H1 (cell line): ENCODE data around the gene ARID1B. TPM values are rescaled to one million over a fixed set of nuclear protein-coding genes. Genes with fewer than 3 reads are reported as not detected.

Experiments
- CTCF ChIA-PET: fragments of 300-600 bp; sonication (Branson Sonifier 250); formaldehyde crosslinking; loops from one replicate; lab custom pipeline; 2021; ENCODE audit not compliant: partially characterized antibody; lab: Charles Lee
- POLR2A ChIA-PET: fragments of 300-600 bp; sonication (Branson Sonifier 250); formaldehyde crosslinking; loops from one replicate; lab custom pipeline; 2021; ENCODE audit warnings: inconsistent platforms; ENCODE audit not compliant: partially characterized antibody; lab: Charles Lee
- DNase-seq, 2 experiments: peaks; one replicate each; pipeline versions ENCODE4 v3.0.0 to v3.0.0-alpha.2; 2010 to 2022; ENCODE audit warnings: low spot score in 2 of 2, low read depth in 1 of 2, mixed read lengths in 1 of 2
- FAIRE-seq: peaks from 2 replicates; lab custom pipeline; 2011; peaks lifted over from hg19 to GRCh38; lab: Jason Lieb, UNC
- H2AFZ ChIP-seq: 2 replicates; pipeline ENCODE4 v1.8.1; 2012; ENCODE audit warnings: low read length, inconsistent platforms
- H2AK5ac ChIP-seq: 2 replicates; pipeline ENCODE4 v1.6.1; 2013; ENCODE audit warnings: low read depth, low read length
- H2BK120ac ChIP-seq: replicated peaks from 2 replicates; pipeline ENCODE3; 2013; ENCODE audit warnings: low read depth, low read length, inconsistent platforms
- H2BK12ac ChIP-seq: 2 replicates; pipeline ENCODE4 v1.6.1; 2013; ENCODE audit warnings: low read depth, low read length
- H2BK15ac ChIP-seq: 2 replicates; pipeline ENCODE4 v1.6.1; 2013; ENCODE audit warnings: low read length
- H2BK20ac ChIP-seq: 2 replicates; pipeline ENCODE4 v1.6.1; 2013; ENCODE audit warnings: low read length
- H2BK5ac ChIP-seq: 2 replicates; pipeline ENCODE4 v1.6.1; 2013; ENCODE audit warnings: low read depth, low read length
- H3K14ac ChIP-seq: 2 replicates; pipeline ENCODE4 v1.6.1; 2013; ENCODE audit warnings: inconsistent platforms; ENCODE audit not compliant: insufficient read length
- H3K18ac ChIP-seq: 2 replicates; pipeline ENCODE4 v1.6.1; 2013; ENCODE audit warnings: low read length; ENCODE audit errors: extremely low read depth
- H3K23ac ChIP-seq: 2 replicates; pipeline ENCODE4 v1.6.1; 2013; ENCODE audit warnings: inconsistent platforms; ENCODE audit not compliant: insufficient read length
- H3K23me2 ChIP-seq: 2 replicates; pipeline ENCODE4 v1.6.1; 2013; ENCODE audit warnings: low read depth, low read length
- H3K27ac ChIP-seq: 2 replicates; pipeline ENCODE4 v1.6.1; 2011; ENCODE audit warnings: low read depth, low read length, inconsistent platforms
- H3K27me3 ChIP-seq, 4 experiments: replicated peaks in 1 of 4; 1 replicate in 1 of 4; 2 replicates in 3 of 4; pipeline versions ENCODE4 v1.6.1 to v1.8.1; 2011 to 2013; ENCODE audit warnings: low read length in 3 of 4, mild to moderate bottlenecking in 3 of 4, inconsistent platforms in 2 of 4, mixed read lengths in 2 of 4, moderate library complexity in 1 of 4; ENCODE audit not compliant: control insufficient read depth in 3 of 4, insufficient read depth in 3 of 4; ENCODE audit errors: extremely low read depth in 1 of 4
- H3K36me3 ChIP-seq, 4 experiments: 2 replicates each; pipeline versions ENCODE4 v1.6.1 to v1.8.1; 2011 to 2013; ENCODE audit warnings: mild to moderate bottlenecking in 4 of 4, low read length in 3 of 4, moderate library complexity in 2 of 4, control low read depth in 1 of 4, inconsistent platforms in 1 of 4; ENCODE audit not compliant: insufficient read depth in 4 of 4, control insufficient read depth in 2 of 4
- H3K4ac ChIP-seq: replicated peaks from 2 replicates; pipeline ENCODE3; 2013; ENCODE audit warnings: low read length, low read depth, mixed read lengths, inconsistent platforms; ENCODE audit not compliant: insufficient read length
- H3K4me1 ChIP-seq, 4 experiments: replicated peaks in 1 of 4; 1 replicate in 1 of 4; 2 replicates in 3 of 4; pipeline versions ENCODE4 v1.6.1 to v1.8.1; 2011 to 2013; ENCODE audit warnings: low read length in 3 of 4, inconsistent platforms in 2 of 4, mixed read lengths in 1 of 4; ENCODE audit not compliant: insufficient read depth in 4 of 4, control insufficient read depth in 3 of 4
- H3K4me2 ChIP-seq, 2 experiments: 2 replicates each; pipeline versions ENCODE4 v1.6.1 to v1.8.1; 2011 to 2013; ENCODE audit warnings: low read depth in 2 of 2, low read length in 2 of 2, control low read depth in 1 of 2, inconsistent platforms in 1 of 2, mild to moderate bottlenecking in 1 of 2; ENCODE audit not compliant: insufficient read depth in 1 of 2
- H3K4me3 ChIP-seq, 4 experiments: fragments of 200-600, 300-600 bp in 1 of 4; sonication (generic), shearing (Covaris generic), sonication (Bioruptor Twin) in 1 of 4; 2 replicates each; pipeline versions ENCODE4 v1.5.1 to v1.8.1; 2011 to 2016; ENCODE audit warnings: low read length in 4 of 4, low read depth in 3 of 4, control low read depth in 2 of 4, inconsistent platforms in 2 of 4, mild to moderate bottlenecking in 2 of 4, mixed read lengths in 1 of 4, moderate library complexity in 1 of 4; ENCODE audit not compliant: insufficient read depth in 2 of 4; ENCODE audit errors: extremely low read depth in 1 of 4
- H3K56ac ChIP-seq: replicated peaks from 2 replicates; pipeline ENCODE3; 2013; ENCODE audit warnings: low read depth, mild to moderate bottlenecking, mixed read lengths, low read length, inconsistent platforms; ENCODE audit not compliant: insufficient read length
- H3K79me1 ChIP-seq: 2 replicates; pipeline ENCODE4 v1.6.1; 2013; ENCODE audit warnings: low read depth, low read length, control low read depth
- H3K79me2 ChIP-seq, 2 experiments: 2 replicates each; pipeline versions ENCODE4 v1.6.1 to v1.8.1; 2012 to 2013; ENCODE audit warnings: low read length in 2 of 2, mild to moderate bottlenecking in 2 of 2, inconsistent platforms in 1 of 2; ENCODE audit not compliant: insufficient read depth in 2 of 2, control insufficient read depth in 1 of 2
- H3K9ac ChIP-seq, 4 experiments: replicated peaks in 1 of 4; 1 replicate in 1 of 4; 2 replicates in 3 of 4; pipeline versions ENCODE4 v1.6.1 to v1.8.1; 2011 to 2013; ENCODE audit warnings: low read depth in 3 of 4, low read length in 3 of 4, control low read depth in 2 of 4, mild to moderate bottlenecking in 2 of 4, moderate library complexity in 2 of 4, inconsistent platforms in 1 of 4; ENCODE audit errors: extremely low read depth in 1 of 4
- H3K9me3 ChIP-seq, 2 experiments: 2 replicates each; pipeline versions ENCODE4 v1.6.1 to v1.8.1; 2012 to 2013; ENCODE audit warnings: mild to moderate bottlenecking in 2 of 2, moderate library complexity in 2 of 2, control low read depth in 1 of 2, inconsistent platforms in 1 of 2, low read depth in 1 of 2, low read length in 1 of 2, mixed read lengths in 1 of 2; ENCODE audit not compliant: insufficient read depth in 2 of 2
- H4K20me1 ChIP-seq, 2 experiments: replicated peaks in 1 of 2; 2 replicates each; pipeline versions ENCODE3 to v1.8.1; 2011 to 2013; ENCODE audit warnings: inconsistent platforms in 2 of 2, low read length in 2 of 2, mild to moderate bottlenecking in 1 of 2; ENCODE audit not compliant: insufficient read depth in 2 of 2, control insufficient read depth in 1 of 2
- H4K5ac ChIP-seq: 2 replicates; pipeline ENCODE4 v1.6.1; 2013; ENCODE audit warnings: low read length, low read depth, mixed read lengths, inconsistent platforms; ENCODE audit not compliant: insufficient read length
- H4K8ac ChIP-seq: 2 replicates; pipeline ENCODE4 v1.8.0; 2013; ENCODE audit warnings: mild to moderate bottlenecking, moderate library complexity, low read length, inconsistent platforms; ENCODE audit not compliant: insufficient read depth; ENCODE audit errors: extremely low read depth
- H4K91ac ChIP-seq: replicated peaks from 2 replicates; pipeline ENCODE3; 2013; ENCODE audit warnings: low read length, mixed read lengths, inconsistent platforms; ENCODE audit not compliant: insufficient read length
- BRCA1 ChIP-seq: IDR thresholded peaks from 2 replicates; pipeline ENCODE4 v1.6.1; 2012; ENCODE audit warnings: low read depth, low read length, improper control_type of control experiment
- RNF2 ChIP-seq: fragments of 200-900, 300-1000 bp; sonication (generic); IDR thresholded peaks from 2 replicates; pipeline ENCODE4 v1.7.1; 2016; ENCODE audit warnings: borderline replicate concordance, low read depth, mild to moderate bottlenecking, antibody characterized with exemption, low read length; ENCODE audit not compliant: poor library complexity, severe bottlenecking; ENCODE audit errors: missing control alignments
- YY1 ChIP-seq: IDR thresholded peaks from 2 replicates; pipeline ENCODE4 v1.6.1; 2011; ENCODE audit warnings: low read depth, mild to moderate bottlenecking, low read length
- WGBS, 2 experiments: shearing (Covaris generic) in 1 of 2; methylation state at CpG; one replicate each; pipeline versions ENCODE4 v1.1.6 to v1.1.7; 2013 to 2015; ENCODE audit warnings: low lambda C conversion rate in 2 of 2, mixed read lengths in 2 of 2, inconsistent platforms in 1 of 2, low coverage in 1 of 2, missing lambda C conversion rate in 1 of 2; ENCODE audit not compliant: insufficient replicate concordance in 2 of 2, insufficient coverage in 1 of 2, insufficient read length in 1 of 2; ENCODE audit errors: extremely low coverage in 1 of 2, missing lambda C conversion rate in 1 of 2; 5-methylcytosine and 5-hydroxymethylcytosine counted together
- polyA plus RNA-seq, 7 experiments: library from polyadenylated mRNA; depleted of rRNA in 3 of 7; stranded (reverse) in 5 of 7; unstranded in 2 of 7; fragments of >200 nt in 5 of 7; fragments of 200-250 nt in 2 of 7; gene quantifications; 1 replicate in 5 of 7; 2 replicates in 1 of 7; 4 replicates in 1 of 7; pipeline versions ENCODE4 v1.2.1 to v1.2.3, GENCODE V29; 2011 to 2013; ENCODE audit warnings: missing spikeins in 2 of 7, mixed read lengths in 2 of 7
- total RNA-seq: library from RNA; stranded (reverse); fragmentation: NEBNext Ultra II Directional; extraction: Animal tissue kit (Norgen Biotek cat#: 25700); gene quantifications from 2 replicates; pipeline ENCODE4 v1.2.1, GENCODE V29; 2021

ARID1B gene
- total and polyA plus RNA-seq, 2 of the 8 experiments (the other 6 are each of a cell fraction or from before 2014, with no cell fraction given), result 24.3 to 70.3 TPM

DNA sequence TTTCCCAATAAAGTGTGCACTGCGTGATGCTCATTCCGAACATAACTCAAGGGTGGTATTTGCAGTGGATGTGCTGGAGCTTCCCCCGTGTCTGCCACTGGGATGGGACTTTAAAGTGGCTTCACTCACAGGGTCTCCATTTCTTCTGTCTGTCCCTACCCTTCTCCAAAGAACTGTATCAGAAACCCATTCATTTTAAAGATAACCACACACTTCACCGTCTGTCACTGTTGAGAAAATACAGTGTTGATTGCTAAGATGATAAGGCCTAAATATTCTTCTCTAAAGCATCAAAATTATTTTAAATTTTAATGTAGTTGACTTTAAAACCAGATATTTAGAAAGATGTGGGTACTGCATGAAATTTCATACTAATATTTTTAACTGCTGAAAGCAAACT is 384.7 kb downstream of the ARID1B start:
- H3K4me3 ChIP-seq, result no peak overlapping the region
- H3K9ac ChIP-seq, result no peak overlapping the region
- no peak overlapping the region for H3K23ac ChIP-seq
- ChIA-PET CTCF (interaction anchor here (0.6 to 1.4 kb wide), 2 partner anchors 22 to 31 kb away, joined by 3 to 4 read pairs; no protein-coding TSS in a partner anchor), POLR2A (no interaction called here)
- no peaks in the 10 kb centered on the region for H3K23me2 ChIP-seq
- DNase-seq (no peak), FAIRE-seq (no peak)
- no peak overlapping the region for H4K8ac ChIP-seq
- H4K91ac ChIP-seq, result no peak overlapping the region
- no peak overlapping the region for H2BK12ac ChIP-seq
- no peak overlapping the region for H2BK5ac ChIP-seq
- H3K4me1 ChIP-seq, result peaks cover 3 to 9% (median 4%) of the 10 kb centered on the region in 4 experiments; a peak in 6 of 7 replicates
- H3K27me3 ChIP-seq, result no peaks in the 10 kb centered on the region
- H3K18ac ChIP-seq, result no peak overlapping the region
- H2AK5ac ChIP-seq, result no peak overlapping the region
- no peaks in the 10 kb centered on the region for H3K79me2 ChIP-seq
- H3K14ac ChIP-seq, result no peak overlapping the region
- no peaks in the 10 kb centered on the region for H3K79me1 ChIP-seq
- no peak overlapping the region for H4K5ac ChIP-seq
- no peak overlapping the region for H3K4ac ChIP-seq
- no peak for TF ChIP-seq BRCA1
- TF ChIP-seq RNF2, result no peak
- TF ChIP-seq YY1, result no peak
- no peak overlapping the region for H2BK20ac ChIP-seq
- H3K56ac ChIP-seq, result no peak overlapping the region
- no peak overlapping the region for H2BK15ac ChIP-seq
- no peaks in the 10 kb centered on the region for H3K9me3 ChIP-seq
- no peak overlapping the region for H3K4me2 ChIP-seq
- no peak overlapping the region for H3K27ac ChIP-seq
- WGBS, 2 experiments, result 91% methylated on average over 4 of the region's 4 CpGs; no CpG with 5 or more reads in 1 of the 2 experiments
- no peak overlapping the region for H2AFZ ChIP-seq
- peaks cover 0 to 2% (median 0%) of the 10 kb centered on the region in 4 experiments; a peak in 1 of 8 replicates for H3K36me3 ChIP-seq
- no peak overlapping the region for H2BK120ac ChIP-seq
- peaks cover 0 to 2% of the 10 kb centered on the region in 2 experiments for H4K20me1 ChIP-seq
